Left lung (tissue), 10 donors: Measurements from ENCODE around the gene FAM32A. TPM values are rescaled to one million over a fixed set of nuclear protein-coding genes. Genes with fewer than 3 reads are reported as not detected.
A peak's percentile ranks its signal among the peaks of the same experiment; 100 is the strongest.

Source experiments
- ATAC-seq: fragments of 200-7000 bp; cut with Tn5 transposase; one replicate; pipeline ENCODE4 v1.9.1; 2020; ENCODE audit warnings: moderate library complexity
- DNase-seq, 4 donors: peaks; one replicate each; pipeline ENCODE4 v3.0.0-alpha.2; 2013 to 2020
- H3K27ac ChIP-seq, 2 donors: fragments of 200-600 bp; sonication (generic) in 1 of 2; one replicate each; pipeline versions ENCODE4 v1.5.0 to v1.8.0; 2020 to 2021
- H3K27me3 ChIP-seq, 2 donors: fragments of 200-600 bp; sonication (generic) in 1 of 2; one replicate each; pipeline versions ENCODE4 v1.5.0 to v1.8.0; 2020 to 2021
- H3K36me3 ChIP-seq, 2 donors: fragments of 200-600 bp; sonication (generic) in 1 of 2; one replicate each; pipeline versions ENCODE4 v1.5.0 to v1.8.0; 2020 to 2021
- H3K4me1 ChIP-seq, 2 donors: fragments of 200-600 bp; one replicate each; pipeline ENCODE4 v1.8.0; 2021
- H3K4me3 ChIP-seq, 2 donors: fragments of 200-600 bp; sonication (generic) in 1 of 2; one replicate each; pipeline versions ENCODE4 v1.5.0 to v1.8.0; 2020 to 2021; ENCODE audit warnings: mild to moderate bottlenecking in 1 of 2
- H3K9me3 ChIP-seq, 2 donors: fragments of 200-600 bp; sonication (generic) in 1 of 2; one replicate each; pipeline versions ENCODE4 v1.5.0 to v1.8.0; 2020 to 2021
- intact Hi-C, 2 donors: fragments of 100-400 bp; cut with DNase I; formaldehyde crosslinking; loops; one replicate each; pipeline versions ENCODE4 v1.11.2 to v1.14.2; 2022
- polyA plus RNA-seq, 6 donors: library from polyadenylated mRNA; unstranded; fragments of 120-200 nt; gene quantifications; one replicate each; pipeline ENCODE4 v1.2.1, GENCODE V29; 2013; ENCODE audit not compliant: insufficient read length in 6 of 6
- total RNA-seq, 2 donors: library from RNA; stranded (reverse); fragmentation: NEBNext Ultra II Directional; extraction: Animal tissue kit (Norgen Biotek cat#: 25700); gene quantifications; one replicate each; pipeline ENCODE4 v1.2.1, GENCODE V29; 2021
- TF ChIP-seq, protein P1 (sequence below), 2 donors: fragments of 200-600 bp; sonication (generic) in 1 of 2; IDR thresholded peaks; one replicate each; pipeline versions ENCODE4 v1.5.0 to v1.8.0; 2021; ENCODE audit warnings: antibody characterized with exemption in 2 of 2
- donor health status: DM: no; HTN: yes; CAD: no.
- donor health status: DM: no; HTN: no; CAD: no.

The FAM32A gene
- total and polyA plus RNA-seq, 8 donors = 57.1 to 109 (median 101) TPM

DNA sequence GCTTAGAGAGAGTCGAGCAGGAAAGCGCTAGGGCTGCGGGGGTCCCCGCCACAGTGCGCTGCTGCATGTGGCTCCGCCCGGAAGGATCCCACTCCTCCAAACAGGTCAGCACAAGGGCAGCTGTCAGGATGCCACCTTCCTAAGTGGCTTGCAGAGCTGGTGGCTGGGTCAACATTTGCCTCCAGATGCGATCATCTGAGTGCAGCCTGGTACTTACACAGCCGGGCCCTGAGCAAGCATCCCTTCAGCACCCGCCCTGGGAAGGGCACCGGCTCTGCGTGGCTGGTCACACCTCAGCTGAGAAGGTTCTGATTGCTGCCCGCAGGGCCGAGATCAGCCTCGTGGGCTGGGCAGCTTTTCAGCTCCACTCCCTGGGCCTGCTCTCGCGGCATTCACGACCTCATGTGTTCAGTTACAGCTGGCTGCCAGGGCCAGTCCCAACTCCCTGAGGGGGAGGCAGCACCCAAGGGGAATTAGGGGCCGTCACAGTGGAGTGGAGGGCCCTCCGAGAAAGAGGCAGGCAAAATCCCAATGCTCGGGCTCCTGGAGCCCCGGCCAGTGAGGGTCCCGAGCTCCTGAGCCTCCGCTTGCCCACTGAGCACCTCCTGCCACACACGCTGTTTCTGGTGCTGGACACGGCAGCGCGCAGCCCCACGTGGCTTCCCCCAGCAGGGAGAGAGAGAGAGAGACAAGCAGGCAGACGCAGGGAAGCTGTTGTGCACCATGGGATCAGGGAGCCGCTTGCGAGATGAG is 39.3 kb downstream of the FAM32A start:
- Histone ChIP-seq H3K4me1 (no peaks in the 10 kb centered on the region), H3K9me3 (peaks cover 0 to 32% of the 10 kb centered on the region in 2 donors), H3K36me3 (peaks cover 0 to 100% of the 10 kb centered on the region in 2 donors), H3K27ac (no peak overlapping the region), H3K27me3 (no peaks in the 10 kb centered on the region), H3K4me3 (no peak overlapping the region)
- ATAC-seq = no peak
- TF ChIP-seq, protein P1, sequence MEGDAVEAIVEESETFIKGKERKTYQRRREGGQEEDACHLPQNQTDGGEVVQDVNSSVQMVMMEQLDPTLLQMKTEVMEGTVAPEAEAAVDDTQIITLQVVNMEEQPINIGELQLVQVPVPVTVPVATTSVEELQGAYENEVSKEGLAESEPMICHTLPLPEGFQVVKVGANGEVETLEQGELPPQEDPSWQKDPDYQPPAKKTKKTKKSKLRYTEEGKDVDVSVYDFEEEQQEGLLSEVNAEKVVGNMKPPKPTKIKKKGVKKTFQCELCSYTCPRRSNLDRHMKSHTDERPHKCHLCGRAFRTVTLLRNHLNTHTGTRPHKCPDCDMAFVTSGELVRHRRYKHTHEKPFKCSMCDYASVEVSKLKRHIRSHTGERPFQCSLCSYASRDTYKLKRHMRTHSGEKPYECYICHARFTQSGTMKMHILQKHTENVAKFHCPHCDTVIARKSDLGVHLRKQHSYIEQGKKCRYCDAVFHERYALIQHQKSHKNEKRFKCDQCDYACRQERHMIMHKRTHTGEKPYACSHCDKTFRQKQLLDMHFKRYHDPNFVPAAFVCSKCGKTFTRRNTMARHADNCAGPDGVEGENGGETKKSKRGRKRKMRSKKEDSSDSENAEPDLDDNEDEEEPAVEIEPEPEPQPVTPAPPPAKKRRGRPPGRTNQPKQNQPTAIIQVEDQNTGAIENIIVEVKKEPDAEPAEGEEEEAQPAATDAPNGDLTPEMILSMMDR (IDR thresholded peaks at IDR 0.05) = no peak
- intact Hi-C loops = no loop called here
- DNase-seq = peak in 1 of 4 donors; percentile 77

DNA sequence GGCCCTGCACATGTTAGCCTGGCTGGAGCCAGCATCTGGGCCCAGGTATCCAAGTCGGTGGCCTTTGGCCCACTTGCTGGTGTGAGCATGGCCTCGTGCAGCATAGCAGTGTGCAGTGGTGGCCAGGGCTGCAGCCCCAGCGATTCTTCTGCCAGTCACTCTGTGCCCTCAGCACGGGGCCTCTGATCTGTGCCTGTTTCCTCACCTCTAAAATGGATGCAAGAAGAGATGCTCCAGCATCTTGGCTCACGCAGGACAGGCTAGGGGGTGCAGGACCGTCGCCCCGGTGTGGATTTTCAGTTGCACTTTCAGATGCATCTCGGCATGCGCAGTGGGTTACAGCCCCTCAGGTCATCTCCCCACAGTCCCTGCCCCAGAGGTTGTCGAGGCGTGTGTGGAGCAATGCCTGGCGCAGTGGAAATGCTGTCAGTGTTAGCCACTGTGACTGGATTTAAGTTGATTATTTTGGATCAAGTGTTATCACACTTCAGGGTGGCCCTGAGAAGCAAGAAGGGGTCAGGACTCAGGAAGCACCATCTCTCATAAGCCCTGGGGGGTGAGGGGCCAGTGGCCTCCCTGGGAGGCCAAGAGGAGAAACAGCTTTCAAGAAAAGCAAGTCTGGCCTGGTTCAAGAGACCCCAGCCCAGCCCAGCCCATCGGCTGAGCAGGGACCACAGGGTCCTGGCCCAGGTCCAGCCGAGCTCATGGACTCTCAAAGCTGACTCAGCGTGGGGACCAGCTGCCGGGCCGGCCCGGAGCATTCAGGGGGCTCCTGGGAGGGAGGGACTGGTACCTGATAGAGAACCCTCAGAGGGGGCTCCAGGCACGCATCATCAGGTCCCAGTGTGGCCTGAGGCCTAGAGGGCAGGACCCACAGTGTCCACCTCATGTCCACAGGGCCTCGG is 40.3 kb downstream of the FAM32A start:
- no peak for ATAC-seq
- Histone ChIP-seq H3K4me3 (no peak overlapping the region), H3K9me3 (peaks cover 0 to 22% of the 10 kb centered on the region in 2 donors), H3K4me1 (no peaks in the 10 kb centered on the region), H3K27me3 (no peaks in the 10 kb centered on the region), H3K36me3 (peaks cover 0 to 100% of the 10 kb centered on the region in 2 donors), H3K27ac (no peak overlapping the region)
- intact Hi-C loops = no loop called here
- DNase-seq = no peak
- TF ChIP-seq, protein P1 (IDR thresholded peaks at IDR 0.05) = no peak

DNA sequence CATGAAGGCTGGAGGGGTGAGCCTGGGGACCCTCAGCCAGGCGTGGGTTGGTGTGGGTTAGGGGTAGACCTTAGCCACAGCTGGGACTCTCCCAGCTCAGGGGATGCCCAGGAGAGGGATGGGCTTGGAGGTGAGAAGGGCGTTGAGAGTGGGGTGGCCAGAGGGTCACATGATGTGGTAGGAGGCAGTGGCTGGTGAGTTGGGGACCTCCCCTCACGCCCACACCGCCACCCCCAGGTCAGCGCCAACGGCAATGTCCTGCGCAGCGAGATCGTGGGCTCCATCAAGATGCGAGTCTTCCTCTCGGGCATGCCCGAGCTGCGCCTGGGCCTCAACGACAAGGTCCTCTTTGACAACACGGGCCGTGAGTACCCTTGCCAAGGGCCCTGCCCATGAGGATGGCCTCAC is 41.0 kb downstream of the FAM32A start:
- H3K27me3 ChIP-seq = no peaks in the 10 kb centered on the region
- H3K4me3 ChIP-seq = no peak overlapping the region
- peaks cover 0 to 100% of the 10 kb centered on the region in 2 donors for H3K36me3 ChIP-seq
- TF ChIP-seq, protein P1 (IDR thresholded peaks at IDR 0.05) = no peak
- H3K27ac ChIP-seq = no peak overlapping the region
- H3K4me1 ChIP-seq = no peaks in the 10 kb centered on the region
- ATAC-seq (no peak), DNase-seq (no peak)
- intact Hi-C loops = no loop called here
- peaks cover 0 to 15% of the 10 kb centered on the region in 2 donors for H3K9me3 ChIP-seq

DNA sequence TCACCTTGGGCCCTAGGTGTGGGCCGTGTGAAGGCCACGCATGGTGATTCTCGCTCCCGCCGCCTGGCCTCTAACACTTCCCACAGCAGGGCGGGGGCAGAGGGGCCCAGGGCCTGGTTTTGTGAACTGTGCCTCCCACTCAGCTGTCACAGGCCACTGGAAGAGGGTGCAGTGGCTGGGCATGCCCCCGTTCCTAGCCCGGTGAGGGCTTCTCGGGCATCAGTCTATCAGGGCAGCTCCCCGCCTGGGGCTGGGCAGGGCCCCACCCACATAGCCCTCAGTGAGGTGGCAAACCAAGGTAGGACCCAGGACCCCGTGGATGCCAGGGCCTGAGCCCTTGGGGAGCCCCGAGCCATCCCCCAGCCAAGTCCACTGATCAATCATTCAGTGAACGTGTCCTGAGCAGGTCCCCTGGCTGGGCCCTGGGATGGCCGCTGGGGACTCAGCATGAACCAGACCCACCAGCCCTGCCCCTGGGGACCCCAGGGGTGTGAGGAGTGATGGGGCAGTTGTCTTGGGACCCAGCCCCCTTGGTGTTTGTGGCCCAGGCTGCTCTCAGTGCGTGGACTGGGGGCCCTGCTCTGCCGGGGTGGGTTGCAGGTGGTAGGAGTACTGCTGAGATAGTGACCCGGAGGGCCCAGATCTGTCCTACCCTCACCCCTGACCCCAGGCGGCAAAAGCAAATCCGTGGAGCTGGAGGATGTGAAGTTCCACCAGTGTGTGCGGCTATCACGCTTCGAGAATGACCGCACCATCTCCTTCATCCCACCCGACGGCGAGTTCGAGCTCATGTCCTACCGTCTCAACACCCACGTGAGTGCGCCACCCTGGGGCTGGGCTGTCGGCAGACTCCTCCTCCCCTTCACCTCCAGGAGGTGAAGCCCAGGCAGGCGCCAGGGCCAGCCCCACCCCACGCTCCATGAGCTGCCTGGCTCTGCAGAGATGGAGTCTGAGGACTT is 41.9 kb downstream of the FAM32A start:
- Histone ChIP-seq H3K27me3 (no peaks in the 10 kb centered on the region), H3K4me1 (no peaks in the 10 kb centered on the region), H3K27ac (no peak overlapping the region), H3K4me3 (no peak overlapping the region), H3K9me3 (peaks cover 0 to 6% of the 10 kb centered on the region in 2 donors), H3K36me3 (peaks cover 0 to 100% of the 10 kb centered on the region in 2 donors)
- TF ChIP-seq, protein P1 (IDR thresholded peaks at IDR 0.05) = no peak
- ATAC-seq (no peak), DNase-seq (peak in 1 of 4 donors; percentile 70)
- intact Hi-C loops = no loop called here
